C4-2B (cell line): ENCODE data around the gene TCF20.

ENCODE experiments used
- H3K27ac ChIP-seq: fragments of 450-650 bp; 2 replicates; pipeline ENCODE4 v1.5.1; 2017
- CTCF ChIP-seq: fragments of 450-650 bp; conservative IDR thresholded peaks from 2 replicates; pipeline ENCODE4 v1.5.1; 2017; ENCODE audit warnings: mild to moderate bottlenecking
- ZFX ChIP-seq: fragments of 450-650 bp; IDR thresholded peaks from 2 replicates; pipeline ENCODE4 v1.6.1; 2017

TCF20 gene

GRCh38 chr22:42313804-42314581 is 43.5 kb upstream of the TCF20 start:
- 0 out of 2 replicates have a peak overlapping the region, but pooled peaks have one; percentile 2 for H3K27ac ChIP-seq
- TF ChIP-seq ZFX (no peak), CTCF (no peak)

- no peak for TF ChIP-seq CTCF
- TF ChIP-seq ZFX = no peak
- H3K27ac ChIP-seq = no peak overlapping the region
These were observed 42.8 kb upstream of the TCF20 start for GRCh38 chr22:42313204-42313603.

GRCh38 chr22:42310291-42311015 is 40.0 kb upstream of the TCF20 start:
- no peak overlapping the region for H3K27ac ChIP-seq
- TF ChIP-seq ZFX (no peak), CTCF (no peak)

- TF ChIP-seq CTCF (no peak), ZFX (no peak)
- no peak overlapping the region for H3K27ac ChIP-seq
These were observed 39.4 kb upstream of the TCF20 start for GRCh38 chr22:42309865-42310264.

- no peak overlapping the region for H3K27ac ChIP-seq
- no peak for TF ChIP-seq ZFX
- TF ChIP-seq CTCF = no peak
These were observed 38.5 kb upstream of the TCF20 start for GRCh38 chr22:42308892-42309468.

GRCh38 chr22:42307806-42308563 is 37.5 kb upstream of the TCF20 start:
- no peak overlapping the region for H3K27ac ChIP-seq
- TF ChIP-seq CTCF (no peak), ZFX (no peak)
